Stimulated activated CD8-positive, alpha-beta memory T cell treated with anti-CD3 and anti-CD28 coated beads, Interleukin-15, amount 100 ng/mL, for 4 hours (primary cell): ENCODE measurements around the gene ACKR2.

ENCODE experiments used
- DNase-seq, 2 donors: peaks; one replicate each; pipeline ENCODE4 v3.0.0-alpha.2; 2020; ENCODE audit warnings: low read depth in 2 of 2

Gene ACKR2

DNA sequence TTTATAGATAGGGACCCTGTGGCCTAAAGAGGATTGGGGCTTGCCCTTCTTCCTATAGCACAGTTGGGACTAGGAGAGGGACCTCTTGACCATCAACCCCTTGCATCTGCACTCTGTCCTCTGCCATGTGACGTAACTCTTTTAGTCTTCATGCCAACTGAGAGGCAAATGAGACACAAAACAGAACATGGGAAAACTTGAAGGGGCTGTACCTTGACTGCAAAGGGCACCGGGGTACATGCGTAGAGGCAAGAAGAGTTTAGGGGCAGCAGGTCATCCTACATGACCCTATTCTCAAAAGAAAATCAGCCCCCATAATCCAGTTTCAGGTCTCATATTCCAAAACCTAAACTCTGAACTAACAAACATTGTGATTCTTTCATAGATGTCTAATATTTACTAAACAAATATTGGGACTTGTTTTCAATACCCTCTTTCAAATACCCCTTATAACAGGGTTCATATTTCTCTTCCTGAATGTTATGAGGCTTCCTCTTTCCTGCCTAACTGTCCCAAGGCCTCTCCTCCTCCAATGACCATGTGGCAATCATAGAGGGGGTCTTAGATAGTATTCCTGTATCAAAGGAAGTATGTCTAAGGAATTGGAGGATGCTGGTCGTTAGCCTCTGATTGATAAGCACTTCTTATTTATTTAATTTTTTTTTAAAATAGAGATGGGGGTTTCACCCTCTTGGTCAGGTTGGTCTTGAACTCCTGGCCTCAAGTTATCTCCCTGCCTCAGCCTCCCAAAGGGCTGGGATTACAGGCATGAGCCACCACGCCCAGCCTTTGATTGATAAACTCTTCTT, 20.6 kb downstream of the ACKR2 start:
- DNase-seq, result no peak

DNA sequence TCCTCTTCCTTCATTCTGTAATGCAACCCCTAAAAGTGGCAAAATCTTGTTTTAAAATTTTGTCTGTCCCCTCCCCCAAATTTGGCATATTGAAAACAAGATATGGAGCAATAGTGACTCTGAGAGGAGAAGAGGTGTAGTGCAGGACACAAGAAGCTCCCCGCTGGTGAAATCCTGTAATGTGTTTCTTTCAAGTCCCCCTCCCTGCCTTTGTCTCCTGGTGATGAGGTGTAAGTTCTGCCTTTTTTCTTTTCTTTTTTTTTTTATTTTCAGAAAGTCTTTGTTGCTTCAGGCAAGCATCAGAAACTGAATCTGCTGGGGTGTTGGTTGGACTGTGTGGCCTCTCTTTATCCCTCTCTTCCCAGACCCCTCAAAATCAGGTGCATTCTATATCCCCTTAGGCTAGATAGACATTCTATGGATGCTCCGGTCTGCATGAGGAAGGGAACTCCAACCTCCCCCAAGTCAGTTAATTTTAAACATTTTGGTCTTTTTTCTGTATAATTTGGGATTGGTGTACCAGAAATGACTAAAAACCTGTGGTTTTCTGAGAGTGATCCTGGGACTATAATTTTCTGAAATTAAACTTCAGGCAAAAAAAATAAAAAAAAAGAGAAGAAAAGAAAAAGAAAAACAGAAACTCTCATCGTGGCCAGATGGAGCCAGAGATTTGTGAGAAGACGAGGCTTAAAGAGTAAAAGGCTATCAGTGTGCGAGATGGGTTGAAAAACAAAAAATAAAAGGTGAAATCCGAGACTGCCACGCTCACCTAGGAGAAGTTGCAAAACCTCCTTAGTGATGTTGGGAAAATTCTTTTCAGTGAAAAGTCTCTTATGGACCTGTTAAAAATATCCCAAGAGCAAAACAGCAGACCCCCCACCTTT, 21.4 kb downstream of the ACKR2 start:
- no peak for DNase-seq

DNA sequence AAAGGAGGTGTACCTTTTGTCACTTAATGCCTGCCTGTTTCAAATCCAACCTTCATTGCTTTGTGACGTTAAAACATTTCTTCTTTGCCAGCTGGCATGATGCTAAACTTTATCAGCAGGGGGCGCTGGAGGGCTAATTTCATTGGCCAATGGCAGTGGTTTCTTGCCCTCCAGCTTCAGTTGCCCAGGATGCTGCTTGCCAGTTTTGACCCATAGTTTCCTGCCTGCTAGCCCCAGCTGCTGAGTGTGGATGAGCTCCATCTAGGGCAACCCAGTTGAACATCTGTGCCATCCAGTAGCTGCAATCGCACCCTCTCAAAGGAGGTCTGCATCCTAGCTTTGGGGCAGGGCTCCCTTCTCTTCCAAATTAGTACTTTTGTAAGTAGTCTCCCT, 22.1 kb downstream of the ACKR2 start:
- DNase-seq, result peak; percentile 20 to 31

DNA sequence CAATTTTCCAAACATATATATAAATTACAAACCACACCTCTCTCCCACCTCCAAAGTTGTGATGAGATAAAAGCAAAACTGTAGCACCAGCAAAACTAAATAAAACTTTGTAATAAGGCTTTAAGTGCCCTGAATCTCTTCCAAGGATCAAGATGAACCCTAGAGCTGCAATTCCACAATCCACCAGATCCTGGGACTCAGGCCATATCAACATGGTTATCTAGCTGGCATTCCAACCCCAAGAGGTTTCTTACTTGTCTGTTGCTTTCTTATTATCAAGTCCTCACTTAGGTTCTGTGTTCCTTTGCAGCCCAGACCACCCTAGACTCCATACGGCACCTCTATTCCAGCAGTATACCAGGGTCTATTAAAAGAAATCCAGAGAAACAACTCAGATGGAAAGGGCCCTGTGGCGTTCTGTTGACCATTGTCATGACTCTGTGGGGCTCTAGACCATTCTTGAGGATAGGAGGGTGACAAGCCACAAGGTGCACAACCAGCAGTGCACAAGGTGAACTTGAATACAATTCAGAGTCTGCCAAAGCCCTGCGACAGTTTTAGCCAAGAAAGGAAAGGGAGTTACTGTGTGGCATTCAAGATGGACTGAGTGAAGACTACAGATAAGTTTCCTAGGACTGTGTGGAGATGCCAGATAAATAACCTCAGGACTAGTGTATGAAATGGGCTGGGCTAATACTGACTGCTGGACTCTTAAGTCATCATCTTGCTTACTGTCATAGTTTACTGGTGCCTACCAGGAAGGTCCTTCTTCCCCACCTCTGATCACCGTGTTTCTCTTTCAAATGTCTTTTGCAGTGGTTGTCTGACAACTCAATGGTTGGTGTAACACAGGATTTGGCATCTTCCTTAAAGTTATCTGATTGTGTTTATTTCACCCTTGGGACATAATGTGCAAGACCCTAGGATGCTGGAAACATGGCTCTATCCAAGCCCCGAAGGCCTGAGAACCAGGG, 27.2 kb downstream of the ACKR2 start:
- no peak for DNase-seq

DNA sequence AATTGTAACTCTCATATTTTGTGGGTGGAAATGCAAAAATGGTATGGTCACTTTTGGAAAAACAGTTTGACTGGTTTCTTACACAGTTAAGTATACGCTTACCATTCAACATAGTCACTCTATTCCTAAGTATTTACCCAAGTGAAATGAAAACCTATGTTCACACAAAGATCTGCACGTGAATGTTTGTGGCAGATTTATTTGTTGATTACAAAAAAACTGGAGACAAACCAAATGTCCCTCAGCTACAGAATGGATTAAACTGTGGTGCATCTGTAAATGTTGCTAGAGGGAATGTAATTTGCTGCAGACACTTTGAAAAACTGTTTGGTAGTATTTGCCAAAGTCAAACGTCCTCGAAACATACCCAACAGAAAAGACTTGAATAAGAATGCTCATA, 29.3 kb downstream of the ACKR2 start:
- no peak for DNase-seq

DNA sequence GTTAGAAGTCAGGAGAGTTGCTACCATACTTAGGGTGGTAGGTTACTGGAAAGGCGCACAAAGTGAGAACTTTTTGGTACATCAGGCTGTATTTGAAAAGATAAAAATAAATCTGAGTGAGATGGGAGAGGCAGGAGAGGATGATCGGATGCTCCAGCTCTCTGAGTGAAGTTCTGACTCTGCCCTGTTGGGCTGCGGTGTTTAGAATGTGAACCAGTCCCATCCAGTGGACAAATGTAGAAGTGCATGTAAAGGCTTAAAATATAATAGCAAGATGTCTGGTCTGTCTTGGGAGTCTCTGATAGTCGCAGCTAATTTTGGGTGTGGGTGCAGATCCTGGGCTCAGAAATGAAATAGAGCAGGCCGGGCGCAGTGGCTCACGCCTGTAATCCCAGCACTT, 30.4 kb downstream of the ACKR2 start:
- DNase-seq, result no peak

DNA sequence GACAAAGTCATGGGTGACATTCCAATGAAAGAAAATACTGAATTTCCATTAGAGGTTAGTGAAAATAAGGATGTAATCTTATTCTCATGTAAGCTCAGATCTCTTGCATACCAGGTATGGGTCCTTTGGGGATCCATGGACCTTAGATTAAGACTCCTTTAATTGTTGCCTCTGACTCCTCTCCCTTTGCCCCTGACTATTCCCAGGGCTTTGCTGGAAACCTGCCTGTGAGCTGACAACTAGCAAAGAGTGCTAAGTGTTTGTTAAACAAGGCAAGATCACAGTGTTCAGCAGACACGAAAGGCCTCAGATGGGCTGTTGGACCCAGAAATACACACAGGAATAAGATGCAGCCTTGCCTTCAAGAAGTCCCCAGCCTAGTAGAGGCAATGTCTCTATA, 32.1 kb downstream of the ACKR2 start:
- no peak for DNase-seq

DNA sequence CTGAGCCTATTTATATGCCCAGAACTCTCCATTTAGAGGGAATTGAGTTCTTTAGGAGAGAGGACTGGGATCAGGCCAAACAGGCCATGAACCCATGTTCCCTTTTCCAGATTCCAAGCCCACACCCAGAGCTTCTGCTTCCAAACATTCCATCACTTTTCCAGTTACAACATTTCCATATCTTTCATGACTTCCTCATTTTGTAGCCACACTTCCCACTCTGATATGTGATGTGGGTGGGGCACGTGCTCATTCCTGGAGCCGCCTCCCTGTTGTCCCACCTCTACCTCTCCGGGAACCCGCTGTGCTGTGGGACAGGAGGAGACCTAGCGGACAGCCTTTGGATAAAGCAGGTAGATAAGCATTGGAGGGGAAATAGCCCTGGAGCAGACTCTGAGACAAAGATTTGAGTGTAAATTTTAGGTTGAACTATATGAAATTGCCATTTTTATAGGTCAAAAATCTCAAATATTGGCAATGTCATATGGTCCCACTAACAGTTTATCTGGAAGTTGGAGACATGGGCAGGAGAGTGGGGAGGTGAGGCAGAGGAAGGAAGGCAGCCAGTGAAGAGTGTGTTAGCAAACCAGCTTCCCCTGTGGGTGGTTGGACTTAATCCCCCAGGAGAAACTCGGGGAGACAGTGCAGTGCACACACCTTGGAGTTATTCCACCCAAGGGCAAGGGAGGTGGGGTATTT, 34.6 kb downstream of the ACKR2 start:
- no peak for DNase-seq

DNA sequence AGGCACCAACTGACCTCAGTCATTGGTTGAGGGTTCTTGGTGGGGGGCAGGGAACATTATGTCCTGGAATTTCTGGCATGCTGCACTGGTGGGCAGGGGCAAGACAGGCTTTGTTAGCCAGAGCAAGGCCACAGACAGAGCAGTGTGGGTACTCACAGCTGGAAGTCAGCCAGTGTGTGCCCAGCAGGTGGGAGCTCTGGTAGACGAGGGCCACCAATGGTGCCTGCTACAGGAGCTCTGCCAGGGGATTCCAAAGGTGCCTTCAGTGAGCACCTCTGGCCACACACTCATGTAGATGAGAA, 35.1 kb downstream of the ACKR2 start:
- no peak for DNase-seq

DNA sequence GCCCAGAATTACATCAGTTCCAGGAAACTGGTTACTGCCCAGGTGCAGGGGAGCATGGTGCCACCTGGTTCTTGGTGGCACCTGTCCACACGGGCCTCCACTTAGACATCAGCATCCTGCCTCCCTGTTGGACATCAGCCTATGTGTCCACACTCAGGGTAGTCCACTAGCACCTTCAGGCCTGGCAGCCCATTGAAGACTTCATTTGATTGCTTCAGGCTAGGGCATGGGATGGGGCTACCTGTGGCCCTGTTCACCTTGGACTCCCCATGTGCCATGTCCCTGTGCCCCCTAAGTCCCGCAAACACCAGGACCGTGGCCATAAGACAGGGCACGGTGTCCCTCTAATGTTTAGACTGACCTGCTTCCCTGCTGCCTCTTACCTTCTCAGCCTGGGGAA, 35.6 kb downstream of the ACKR2 start:
- no peak for DNase-seq

DNA sequence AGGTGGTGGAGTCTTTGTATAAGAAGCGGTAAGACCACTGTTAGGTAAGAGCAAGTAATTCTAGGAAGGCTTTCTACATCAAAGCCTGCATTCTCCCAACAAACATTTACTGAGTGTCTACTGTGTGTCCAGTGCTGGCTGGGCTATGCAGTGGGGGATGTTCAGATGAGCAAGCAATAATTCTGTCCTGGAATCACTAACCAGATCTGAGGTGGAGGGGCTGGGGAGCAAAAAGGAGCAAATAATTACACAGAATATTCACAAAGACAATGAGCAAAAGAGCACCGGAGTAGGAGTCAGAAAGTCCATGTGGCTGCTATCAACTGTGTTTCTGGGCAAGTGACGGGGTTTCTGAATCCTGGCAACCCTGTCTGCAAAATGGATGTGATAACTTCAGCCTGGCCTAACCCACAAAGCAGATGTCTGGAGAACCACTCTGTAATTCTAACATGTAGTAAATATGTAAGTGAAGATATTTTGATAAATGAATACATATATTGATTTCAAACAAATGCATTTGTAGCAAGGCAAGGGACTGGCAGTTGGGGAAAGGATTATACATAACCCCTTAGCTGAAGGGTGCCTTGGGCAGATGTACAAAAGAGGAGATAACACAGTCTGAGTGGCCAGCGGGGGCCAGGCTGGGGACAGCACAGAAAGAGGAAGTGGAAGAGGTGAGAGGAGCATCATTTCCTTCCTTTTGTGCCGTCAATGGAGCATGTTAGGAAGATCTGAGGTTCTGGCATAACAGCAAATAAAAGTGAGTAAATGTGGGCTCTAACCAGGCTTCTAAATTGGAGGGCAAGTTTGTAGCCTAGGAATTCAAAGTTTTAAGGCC, 37.7 kb downstream of the ACKR2 start:
- no peak for DNase-seq

DNA sequence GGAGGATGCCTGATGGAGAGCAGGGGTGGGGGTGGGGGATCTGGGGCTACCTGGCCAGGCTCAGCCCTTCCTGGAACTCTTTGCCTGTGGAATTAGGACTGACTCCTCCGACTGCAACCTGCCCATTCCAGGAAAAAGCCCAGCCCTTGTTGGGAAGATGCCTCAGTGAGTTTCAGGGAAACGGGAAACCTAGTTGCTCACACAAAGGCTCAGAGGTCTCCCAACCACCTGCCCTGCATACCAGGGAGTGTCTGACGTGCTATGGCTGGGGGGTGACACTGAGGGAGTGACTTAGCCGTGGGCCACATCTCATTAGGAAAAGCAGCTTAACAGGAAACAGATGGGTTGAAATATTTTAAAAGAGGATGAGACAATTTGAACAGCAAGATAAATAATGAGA, 38.5 kb downstream of the ACKR2 start:
- DNase-seq, result no peak

DNA sequence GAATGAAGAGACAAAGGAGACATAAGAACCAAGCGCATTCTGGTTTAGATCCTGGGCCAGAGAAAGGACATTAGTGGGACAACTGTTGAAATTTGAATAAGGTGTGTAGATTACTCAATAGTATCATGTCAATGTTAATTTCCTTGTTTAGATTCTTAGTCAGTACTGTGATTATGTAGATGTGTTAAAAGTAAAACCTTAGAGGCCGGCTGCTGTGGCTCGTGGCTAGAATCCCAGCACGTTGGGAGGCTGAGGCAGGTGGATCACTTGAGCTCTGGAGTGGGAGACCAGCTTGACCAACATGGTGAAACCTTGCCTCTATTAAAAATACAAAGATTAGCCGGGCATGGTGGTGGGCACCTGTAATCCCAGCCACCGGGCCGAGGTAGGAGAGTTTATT, 39.8 kb downstream of the ACKR2 start:
- no peak for DNase-seq

DNA sequence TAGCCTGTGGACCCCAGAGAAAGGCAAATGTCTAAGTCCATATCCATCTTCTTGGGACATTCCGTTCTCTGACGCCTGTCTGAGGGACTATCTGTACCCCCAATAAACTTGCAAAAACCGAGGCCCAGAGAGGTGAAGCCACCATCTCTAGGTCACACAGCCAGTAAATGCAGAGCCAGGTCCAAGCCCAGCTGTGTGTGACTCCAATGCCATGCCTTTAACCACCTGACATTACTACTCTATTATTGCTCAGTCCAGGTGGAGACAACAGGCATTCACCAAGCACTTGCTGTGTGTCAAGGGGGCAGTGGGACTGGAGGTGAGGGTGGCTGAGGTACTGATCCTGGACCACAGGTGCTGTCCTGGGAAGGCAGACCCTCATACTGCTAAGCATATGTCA, 41.0 kb downstream of the ACKR2 start:
- DNase-seq, result no peak

DNA sequence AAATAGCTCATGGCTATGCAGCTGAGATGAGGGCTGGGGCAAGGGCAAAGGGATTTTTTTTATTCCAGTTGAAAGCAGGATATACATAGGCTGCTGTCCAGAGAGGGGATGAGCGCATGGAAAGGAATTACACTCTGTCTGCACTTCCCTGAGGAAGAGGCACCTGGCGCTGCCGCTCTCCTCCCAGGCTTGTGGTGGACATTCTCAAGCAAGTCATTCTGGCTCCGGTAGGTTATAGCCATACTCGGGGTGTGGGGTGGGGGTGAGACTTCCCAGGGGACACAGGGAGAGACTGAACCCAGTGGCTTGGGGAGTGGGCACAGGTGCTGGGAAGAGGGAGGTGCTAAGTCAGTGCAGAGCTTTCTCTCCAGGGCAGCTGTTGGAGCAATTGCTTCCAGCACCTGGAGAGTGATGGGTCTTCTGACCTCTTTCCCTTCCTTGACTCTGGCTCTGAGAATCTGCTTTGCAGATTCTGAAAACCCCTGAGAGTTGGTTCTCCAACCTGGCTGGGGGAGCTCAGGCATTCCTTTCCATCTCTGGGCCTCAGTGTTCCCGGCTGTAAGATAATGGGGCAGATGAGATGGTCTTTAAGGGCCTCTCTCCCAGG, 42.1 kb downstream of the ACKR2 start:
- no peak for DNase-seq

DNA sequence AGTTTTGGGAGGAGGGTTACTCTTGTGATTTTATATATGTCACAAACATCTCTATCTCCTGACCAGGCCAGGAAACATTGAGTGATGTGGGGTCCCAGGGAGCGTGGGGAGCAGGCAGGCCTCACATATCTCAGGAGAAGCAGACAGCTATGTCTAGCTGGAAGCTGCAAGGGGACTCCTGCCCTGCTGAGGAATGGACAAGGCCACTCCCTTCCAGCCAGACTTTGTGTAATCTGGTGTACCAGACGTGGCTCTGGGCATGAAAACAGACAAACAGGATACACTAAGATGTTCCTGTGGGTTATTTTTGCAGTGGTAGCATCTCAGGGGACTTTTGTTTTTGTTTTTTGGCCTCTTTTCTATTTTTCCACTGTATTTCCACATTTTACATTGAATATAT, 43.2 kb downstream of the ACKR2 start:
- no peak for DNase-seq

DNA sequence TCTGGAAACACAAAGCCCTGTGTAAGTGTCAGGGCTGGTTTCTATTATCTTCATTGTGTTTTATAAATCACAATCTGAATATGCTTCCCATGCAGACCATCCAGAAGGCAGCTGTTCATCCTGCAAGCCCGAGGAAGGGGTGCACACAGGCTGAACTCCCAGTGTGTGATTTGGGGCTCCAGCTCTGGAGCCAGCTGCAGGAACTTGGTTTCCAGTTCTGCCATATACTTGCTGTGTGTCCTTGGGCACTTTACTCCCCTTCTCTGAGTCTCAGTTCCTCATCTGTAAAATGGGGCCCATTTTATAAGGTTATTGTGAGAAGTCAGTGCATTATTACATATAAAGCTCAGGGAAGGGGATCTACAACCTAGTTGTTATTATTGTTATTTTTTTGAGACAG, 43.8 kb downstream of the ACKR2 start:
- DNase-seq, result no peak

DNA sequence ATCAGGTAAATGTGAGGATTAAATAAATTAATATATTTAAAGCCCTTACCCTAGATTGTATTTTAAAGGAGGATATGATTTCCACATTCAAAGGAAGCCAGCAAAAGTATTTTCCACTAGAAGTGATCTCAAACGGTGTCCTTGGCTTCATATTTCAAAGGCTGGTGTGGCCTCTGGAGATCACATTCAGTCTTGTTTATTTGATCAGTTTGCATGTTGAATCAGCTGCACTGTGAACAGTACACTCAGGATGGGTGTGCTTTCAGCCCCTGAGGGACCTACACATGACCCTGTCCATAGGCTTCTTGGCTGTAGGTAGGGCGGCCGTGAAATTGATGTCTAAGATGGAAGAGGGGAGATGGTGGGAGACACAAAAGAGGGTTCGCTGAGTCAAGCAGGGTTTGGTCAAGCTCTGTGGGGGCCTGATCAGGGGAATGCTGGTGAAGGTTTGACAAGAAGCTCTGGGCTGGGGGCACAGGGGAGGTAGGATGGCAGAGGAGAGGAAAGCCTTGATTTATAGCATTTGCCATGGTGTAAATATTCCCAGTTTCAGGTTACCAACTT, 44.6 kb downstream of the ACKR2 start:
- DNase-seq, result no peak

DNA sequence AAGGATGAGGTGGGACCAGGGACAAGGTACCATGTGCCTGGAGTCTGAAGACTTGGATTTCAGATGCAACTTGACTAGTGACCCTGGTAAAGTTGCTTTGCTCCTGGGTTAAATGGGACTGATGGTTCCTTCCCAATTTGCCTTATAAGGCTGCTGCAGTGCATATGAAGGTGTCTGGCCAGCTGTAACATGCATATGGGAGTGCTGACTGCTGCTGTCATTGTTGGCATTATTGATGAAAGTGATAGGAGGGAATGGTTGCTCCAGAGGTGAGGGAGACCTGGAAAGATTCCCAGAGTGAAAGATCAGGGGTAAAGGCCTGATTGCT, 45.9 kb downstream of the ACKR2 start:
- no peak for DNase-seq
